Endothelial cell (in vitro differentiated cells): ENCODE results near the gene ARHGAP23. TPM values are rescaled to one million over a fixed set of nuclear protein-coding genes. Genes with fewer than 3 reads are reported as not detected.

ENCODE experiments used
- DNase-seq: peaks from one replicate; pipeline ENCODE4 v3.0.0; 2021; ENCODE audit warnings: low spot score
- H3K27ac Mint-ChIP-seq: one replicate; pipeline ENCODE4 v1.8.0; 2021; ENCODE audit warnings: mixed read lengths, inconsistent platforms; ENCODE audit not compliant: unreplicated experiment
- H3K27me3 Mint-ChIP-seq: one replicate; pipeline ENCODE4 v1.8.0; 2021; ENCODE audit warnings: mild to moderate bottlenecking, moderate library complexity, mixed read lengths, inconsistent platforms; ENCODE audit not compliant: unreplicated experiment
- H3K36me3 Mint-ChIP-seq: one replicate; pipeline ENCODE4 v1.8.0; 2021; ENCODE audit warnings: mild to moderate bottlenecking, low read depth, mixed read lengths, inconsistent platforms; ENCODE audit not compliant: unreplicated experiment
- H3K4me1 Mint-ChIP-seq: one replicate; pipeline ENCODE4 v1.8.0; 2021; ENCODE audit warnings: mild to moderate bottlenecking, mixed read lengths, inconsistent platforms; ENCODE audit not compliant: unreplicated experiment
- H3K4me3 Mint-ChIP-seq: one replicate; pipeline ENCODE4 v1.8.0; 2021; ENCODE audit warnings: mild to moderate bottlenecking, mixed read lengths, inconsistent platforms; ENCODE audit not compliant: unreplicated experiment
- H3K9me3 Mint-ChIP-seq: one replicate; pipeline ENCODE4 v1.8.0; 2021; ENCODE audit warnings: mixed read lengths, inconsistent platforms; ENCODE audit not compliant: unreplicated experiment
- CTCF ChIP-seq: fragments of 200-600 bp; sonication (generic); IDR thresholded peaks from one replicate; pipeline ENCODE4 v1.5.0; 2021; ENCODE audit warnings: antibody characterized with exemption; ENCODE audit not compliant: unreplicated experiment
- total RNA-seq: library from RNA; stranded (reverse); fragmentation: NEBNext Ultra II Directional; extraction: Animal tissue kit (Norgen Biotek cat#: 25700); gene quantifications from one replicate; pipeline ENCODE4 v1.2.1, GENCODE V29; 2021; ENCODE audit not compliant: unreplicated experiment

Gene ARHGAP23
- total RNA-seq, 1 donor from 2014 or later = 70.5 TPM

GRCh38 chr17:38456031-38456815, 28.0 kb downstream of the ARHGAP23 start:
- no peaks in the 10 kb centered on the region for H3K9me3 Mint-ChIP-seq
- peak overlapping the region; percentile 70 for H3K27ac Mint-ChIP-seq
- no peak for TF ChIP-seq CTCF
- peaks cover 42% of the 10 kb centered on the region for H3K4me1 Mint-ChIP-seq
- peaks cover 32% of the 10 kb centered on the region for H3K27me3 Mint-ChIP-seq
- peaks cover 22% of the 10 kb centered on the region for H3K36me3 Mint-ChIP-seq
- no peak for DNase-seq
- H3K4me3 Mint-ChIP-seq = peak overlapping the region; percentile 76

GRCh38 chr17:38457577-38458371, 29.5 kb downstream of the ARHGAP23 start:
- peak overlapping the region; percentile 52 for H3K4me3 Mint-ChIP-seq

GRCh38 chr17:38458521-38458920, 30.3 kb downstream of the ARHGAP23 start:
- no peak for DNase-seq
- TF ChIP-seq CTCF = no peak
- H3K4me1 Mint-ChIP-seq = peaks cover 22% of the 10 kb centered on the region
- H3K36me3 Mint-ChIP-seq = peaks cover 27% of the 10 kb centered on the region
- no peak overlapping the region for H3K4me3 Mint-ChIP-seq
- no peaks in the 10 kb centered on the region for H3K9me3 Mint-ChIP-seq
- peaks cover 26% of the 10 kb centered on the region for H3K27me3 Mint-ChIP-seq
- no peak overlapping the region for H3K27ac Mint-ChIP-seq

More at GRCh38 chr17:38457577-38458371, 29.5 kb downstream of the ARHGAP23 start:
- no peak overlapping the region for H3K27ac Mint-ChIP-seq
- H3K27me3 Mint-ChIP-seq = peaks cover 31% of the 10 kb centered on the region
- no peak for TF ChIP-seq CTCF
- H3K4me1 Mint-ChIP-seq = peaks cover 29% of the 10 kb centered on the region
- H3K9me3 Mint-ChIP-seq = no peaks in the 10 kb centered on the region
- DNase-seq = no peak
- peaks cover 27% of the 10 kb centered on the region for H3K36me3 Mint-ChIP-seq

GRCh38 chr17:38459567-38459966, 31.3 kb downstream of the ARHGAP23 start:
- no peak overlapping the region for H3K4me3 Mint-ChIP-seq
- H3K9me3 Mint-ChIP-seq = no peaks in the 10 kb centered on the region
- TF ChIP-seq CTCF = no peak
- peaks cover 35% of the 10 kb centered on the region for H3K36me3 Mint-ChIP-seq
- no peak for DNase-seq
- no peak overlapping the region for H3K27ac Mint-ChIP-seq
- peaks cover 25% of the 10 kb centered on the region for H3K4me1 Mint-ChIP-seq
- H3K27me3 Mint-ChIP-seq = peaks cover 30% of the 10 kb centered on the region
